ENCODE results near the gene TMIE. TPM values are rescaled to one million over a fixed set of nuclear protein-coding genes. Genes with fewer than 3 reads are reported as not detected.
"Not testable (repeated sequence)": the region's sequence is repeated elsewhere in the genome, so short reads cannot be mapped to it uniquely, and the experiment has no call there.

The TMIE gene
- total RNA-seq, 1 donor from 2014 or later, result not detected

GRCh38 chr3:46719735-46720271, 18.6 kb downstream of the TMIE start:
- intact Hi-C loops (cut with micrococcal nuclease), result no loop called here

- intact Hi-C loops (cut with micrococcal nuclease), result no loop called here
Measured at GRCh38 chr3:46721009-46721408, 19.8 kb downstream of the TMIE start.

- intact Hi-C loops (cut with micrococcal nuclease), result no loop called here
Measured at GRCh38 chr3:46722443-46722842, 21.3 kb downstream of the TMIE start.

- intact Hi-C loops (cut with micrococcal nuclease), result no loop called here
Measured at GRCh38 chr3:46724424-46724823, 23.2 kb downstream of the TMIE start.

- intact Hi-C loops (cut with micrococcal nuclease), result no loop called here
Measured at GRCh38 chr3:46725621-46726314, 24.6 kb downstream of the TMIE start.

GRCh38 chr3:46729038-46729437, 27.8 kb downstream of the TMIE start:
- intact Hi-C loops (cut with micrococcal nuclease), result no loop called here

- intact Hi-C loops (cut with micrococcal nuclease), result no loop called here
Measured at GRCh38 chr3:46730819-46731218, 29.6 kb downstream of the TMIE start.

- intact Hi-C loops (cut with micrococcal nuclease), result no loop called here
Measured at GRCh38 chr3:46731795-46732194, 30.6 kb downstream of the TMIE start.

GRCh38 chr3:46733026-46733800, 32.0 kb downstream of the TMIE start:
- intact Hi-C loops (cut with micrococcal nuclease), result no loop called here

- intact Hi-C loops (cut with micrococcal nuclease), result no loop called here
Measured at GRCh38 chr3:46734773-46735172, 33.6 kb downstream of the TMIE start.

- intact Hi-C loops (cut with micrococcal nuclease), result no loop called here
Measured at GRCh38 chr3:46736006-46736872, 35.0 kb downstream of the TMIE start.

GRCh38 chr3:46737329-46737731, 36.1 kb downstream of the TMIE start:
- intact Hi-C loops (cut with micrococcal nuclease), result no loop called here

GRCh38 chr3:46739565-46739964, 38.4 kb downstream of the TMIE start:
- intact Hi-C loops (cut with micrococcal nuclease), result not testable (repeated sequence)

- intact Hi-C loops (cut with micrococcal nuclease), result no loop called here
Measured at GRCh38 chr3:46742992-46743585, 41.9 kb downstream of the TMIE start.

GRCh38 chr3:46746711-46747110, 45.5 kb downstream of the TMIE start:
- intact Hi-C loops (cut with micrococcal nuclease), result no loop called here

- intact Hi-C loops (cut with micrococcal nuclease), result no loop called here
Measured at GRCh38 chr3:46748170-46748569, 47.0 kb downstream of the TMIE start.

- intact Hi-C loops (cut with micrococcal nuclease), result no loop called here
Measured at GRCh38 chr3:46749129-46749528, 47.9 kb downstream of the TMIE start.

- intact Hi-C loops (cut with micrococcal nuclease), result no loop called here
Measured at GRCh38 chr3:46750555-46751038, 49.4 kb downstream of the TMIE start.

- intact Hi-C loops (cut with micrococcal nuclease), result not testable (repeated sequence)
Measured at GRCh38 chr3:46753127-46753526, 51.9 kb downstream of the TMIE start.

- intact Hi-C loops (cut with micrococcal nuclease), result no loop called here
Measured at GRCh38 chr3:46755646-46756045, 54.5 kb downstream of the TMIE start.

GRCh38 chr3:46756642-46757041, 55.5 kb downstream of the TMIE start:
- intact Hi-C loops (cut with micrococcal nuclease), result no loop called here

Measured in T-helper 2 cell treated with Interferon-gamma antibody and Interleukin-4, amounts not matched to agents 100 ng/mL and 5 ng/mL, for 36 hours (primary cell).